ENCODE results near the gene ZNF684.
"Not testable (repeated sequence)": the region's sequence is repeated elsewhere in the genome, so short reads cannot be mapped to it uniquely, and the experiment has no call there.

ZNF684 gene

GRCh38 chr1:40531381-40532061, at the start of gene ZNF684:
Gene ZNF684 (plus strand): TSS chr1:40531637. CDS start chr1:40533167, 1,530 bp downstream.
- DNase-seq, result peak; percentile 94

GRCh38 chr1:40495315-40495903, 36.0 kb upstream of the ZNF684 start:
- no peak for DNase-seq

- peak; percentile 7 for DNase-seq
Observed at GRCh38 chr1:40502651-40503050, 28.8 kb upstream of the ZNF684 start.

GRCh38 chr1:40507973-40508372, 23.5 kb upstream of the ZNF684 start:
- no peak for DNase-seq

GRCh38 chr1:40508375-40509341, 22.8 kb upstream of the ZNF684 start, which contains the start of gene EXO5:
Gene EXO5 (plus strand): TSS chr1:40508767. CDS start chr1:40514545, 5,778 bp downstream.
- peak; percentile 61 for DNase-seq

DNA sequence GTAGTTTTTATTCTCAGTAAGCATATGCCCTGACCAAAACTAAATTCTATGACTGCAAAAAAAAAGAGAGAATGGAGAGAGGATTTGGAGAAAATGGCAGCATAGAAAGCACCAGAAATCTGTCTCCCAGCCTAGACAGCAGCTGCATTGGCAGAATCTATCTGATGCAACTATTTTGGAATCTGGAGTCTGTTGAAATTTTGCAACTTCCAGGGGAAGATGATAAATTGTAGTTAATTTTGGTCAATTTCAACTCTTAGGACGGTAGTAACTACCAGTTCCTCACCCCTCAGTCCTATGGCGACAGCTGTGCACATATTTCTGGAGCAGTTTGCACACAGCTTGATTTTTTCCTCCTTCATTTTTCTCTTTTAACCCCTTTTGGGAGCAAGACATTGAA, 11.9 kb upstream of the ZNF684 start:
- DNase-seq, result peak; percentile 17

- peak; percentile 43 for DNase-seq
Observed at GRCh38 chr1:40530735-40531380, 579 bp upstream of the ZNF684 start.

DNA sequence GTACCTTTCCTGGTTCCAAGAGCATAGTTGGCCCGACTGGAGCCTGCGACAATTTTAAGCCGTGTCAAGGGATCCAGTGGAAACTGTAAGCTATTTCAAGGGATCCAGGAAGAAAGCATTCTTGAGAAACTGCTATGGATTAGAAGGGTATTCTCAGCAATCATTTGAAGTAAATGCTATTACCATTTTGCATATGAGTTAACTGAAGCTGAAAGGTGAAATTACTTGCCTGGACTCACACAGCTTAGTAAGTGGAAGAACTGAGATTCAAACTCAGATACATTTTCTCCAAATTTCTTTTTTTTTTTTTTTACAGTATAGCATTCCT, 589 bp downstream of the ZNF684 start:
- DNase-seq, result no peak

- peak; percentile 50 for DNase-seq
Observed at GRCh38 chr1:40532844-40533424, 1.5 kb downstream of the ZNF684 start.

- no peak for DNase-seq
Observed at GRCh38 chr1:40534589-40534988, 3.2 kb downstream of the ZNF684 start.

GRCh38 chr1:40535732-40536131, 4.3 kb downstream of the ZNF684 start:
- DNase-seq, result no peak

DNA sequence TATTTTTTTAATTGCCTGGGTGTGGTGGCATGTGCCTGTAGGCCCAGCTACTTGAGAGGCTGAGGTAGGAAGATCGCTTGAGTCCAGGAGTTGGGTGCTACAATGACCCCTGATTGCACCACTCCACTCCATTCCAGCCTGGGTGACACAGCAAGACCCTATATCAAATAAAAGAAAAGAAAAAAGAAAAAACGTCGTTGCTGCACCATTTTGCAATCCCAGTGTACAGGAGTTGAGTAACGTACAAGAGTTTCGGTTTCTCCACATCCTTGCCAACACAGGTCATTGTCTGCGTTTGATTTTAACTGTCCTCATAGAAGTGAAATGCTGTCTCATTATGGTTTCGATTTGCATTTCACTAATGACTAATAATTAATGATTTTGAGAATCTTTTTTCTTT, 7.9 kb downstream of the ZNF684 start:
- DNase-seq, result no peak

- no peak for DNase-seq
Observed at GRCh38 chr1:40546957-40547356, 15.5 kb downstream of the ZNF684 start.

- no peak for DNase-seq
Observed at GRCh38 chr1:40553017-40553416, 21.6 kb downstream of the ZNF684 start.

DNA sequence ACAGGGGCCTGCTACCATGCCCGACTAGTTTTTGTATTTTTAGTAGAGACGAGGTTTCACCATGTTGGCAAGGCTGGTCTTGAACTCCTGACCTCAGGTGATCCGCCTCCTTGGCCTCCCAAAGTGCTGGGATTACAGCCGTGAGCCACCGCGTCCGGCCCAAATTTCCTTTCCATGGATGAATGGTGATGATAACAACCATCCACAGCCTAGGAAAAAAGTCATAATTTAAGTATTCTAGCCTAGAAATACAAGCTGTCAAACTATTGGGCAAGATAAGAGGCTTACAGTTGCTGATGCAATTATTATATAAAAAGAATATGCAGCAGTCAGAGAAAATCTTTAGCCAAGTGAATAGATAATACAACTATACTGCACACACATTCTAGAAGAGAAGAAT, 23.4 kb downstream of the ZNF684 start:
- DNase-seq, result not testable (repeated sequence)

DNA sequence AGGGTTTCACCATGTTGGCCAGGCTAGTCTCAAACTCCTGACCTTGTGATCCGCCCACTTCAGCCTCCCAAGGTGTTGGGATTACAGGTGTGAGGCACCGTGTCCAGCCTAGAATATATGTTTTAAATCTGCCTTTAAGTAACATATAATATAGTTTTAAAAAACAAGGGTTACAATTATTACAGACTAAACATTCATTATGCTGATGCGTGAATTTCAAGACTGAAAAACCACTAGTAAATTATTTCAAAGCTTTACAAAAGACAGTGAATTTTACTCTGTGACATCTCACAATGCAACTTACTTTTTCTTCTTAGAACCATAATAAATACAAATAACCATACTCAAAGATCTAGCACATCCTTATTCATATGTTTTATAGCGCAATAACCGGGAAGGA, 24.7 kb downstream of the ZNF684 start:
- no peak for DNase-seq

DNA sequence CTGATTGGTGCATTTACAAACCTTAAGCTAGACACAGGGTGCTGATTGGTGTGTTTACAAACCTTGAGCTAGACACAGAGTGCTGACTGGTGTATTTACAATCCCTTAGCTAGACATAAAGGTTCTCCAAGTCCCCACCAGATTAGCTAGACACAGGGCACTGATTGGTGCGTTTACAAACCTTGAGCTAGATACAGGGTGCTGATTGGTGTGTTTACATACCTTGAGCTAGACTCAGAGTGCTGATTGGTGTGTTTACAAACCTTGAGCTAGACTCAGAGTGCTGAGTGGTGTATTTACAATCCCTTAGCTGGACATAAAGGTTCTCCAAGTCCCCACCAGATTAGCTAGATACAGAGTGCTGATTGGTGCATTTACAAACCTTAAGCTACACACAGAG, 26.8 kb downstream of the ZNF684 start:
- DNase-seq, result not testable (repeated sequence)

DNA sequence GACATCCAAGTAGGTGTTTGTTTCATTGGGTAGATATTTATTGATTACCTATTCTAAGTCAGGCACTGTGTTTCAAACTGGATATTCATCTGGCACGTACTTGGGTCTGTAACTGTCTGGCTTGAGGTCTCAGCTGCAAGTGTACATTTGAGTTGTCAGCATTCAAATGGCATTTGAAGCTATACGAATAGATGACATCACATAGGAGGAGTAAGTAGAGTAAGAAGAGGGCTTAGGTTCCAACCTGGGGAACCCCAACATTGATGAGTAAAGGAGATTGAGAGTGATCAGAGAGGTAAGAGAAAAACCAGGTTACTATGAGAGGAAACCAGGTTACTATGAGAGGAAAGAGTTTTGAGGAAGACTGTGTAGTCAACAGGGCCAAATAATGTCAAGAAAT, 30.7 kb downstream of the ZNF684 start:
- DNase-seq, result no peak

DNA sequence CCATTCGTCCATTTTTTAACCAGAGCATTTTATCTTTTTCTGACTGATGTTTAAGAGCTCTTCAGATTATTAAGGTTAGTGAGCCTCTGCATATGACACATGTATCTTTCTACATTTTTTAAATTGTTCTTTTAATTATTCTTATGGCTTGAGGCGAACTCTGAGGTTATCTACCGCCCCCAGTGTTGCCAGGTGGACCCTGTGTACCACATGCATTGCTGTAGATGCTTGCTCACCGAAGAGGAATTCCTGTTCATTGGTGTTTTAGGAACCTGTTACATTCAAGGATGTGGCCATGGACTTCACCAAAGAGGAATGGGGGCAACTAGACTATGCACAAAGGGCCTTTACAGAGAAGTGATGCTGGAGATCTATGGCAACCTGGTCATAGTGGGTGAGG, 31.8 kb downstream of the ZNF684 start:
- DNase-seq, result no peak

DNA sequence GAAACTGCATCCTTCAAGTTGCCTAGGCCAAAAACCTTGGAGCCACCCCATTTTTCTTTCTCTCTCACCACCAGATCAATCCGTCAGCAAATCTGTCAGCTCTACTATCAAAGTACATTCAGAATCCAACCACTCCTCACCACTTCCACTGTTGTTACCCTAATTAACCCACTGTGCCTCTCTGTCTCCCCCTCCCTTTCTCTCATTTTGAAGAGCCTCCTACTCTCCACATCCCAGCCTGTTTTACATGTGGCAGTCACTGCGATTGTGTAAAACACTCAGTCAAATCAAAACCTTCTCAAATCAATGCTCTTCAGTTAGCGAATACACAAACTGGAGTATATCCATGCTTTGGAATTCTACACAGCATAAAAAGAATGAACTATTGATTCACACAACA, 33.1 kb downstream of the ZNF684 start:
- no peak for DNase-seq

GRCh38 chr1:40564913-40565312, 33.5 kb downstream of the ZNF684 start:
- DNase-seq, result no peak

DNA sequence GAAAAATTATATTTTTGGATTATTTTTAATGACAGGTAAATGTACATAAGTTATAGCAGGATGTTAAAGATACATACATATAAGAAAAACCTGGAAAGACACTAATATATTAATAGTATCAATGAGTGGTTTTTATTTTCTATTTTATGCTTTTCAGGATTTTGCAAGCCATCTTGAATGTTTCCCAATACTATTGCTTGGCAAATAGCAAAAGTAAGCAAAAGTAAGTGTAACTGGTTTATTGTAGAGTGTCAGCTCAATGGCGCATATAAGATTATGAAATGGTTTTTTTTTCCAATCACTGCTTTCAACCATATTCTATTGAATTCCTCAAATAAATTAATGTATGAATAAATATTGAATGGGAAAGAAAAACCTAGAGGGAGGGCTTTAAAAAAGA, 36.4 kb downstream of the ZNF684 start:
- no peak for DNase-seq

DNA sequence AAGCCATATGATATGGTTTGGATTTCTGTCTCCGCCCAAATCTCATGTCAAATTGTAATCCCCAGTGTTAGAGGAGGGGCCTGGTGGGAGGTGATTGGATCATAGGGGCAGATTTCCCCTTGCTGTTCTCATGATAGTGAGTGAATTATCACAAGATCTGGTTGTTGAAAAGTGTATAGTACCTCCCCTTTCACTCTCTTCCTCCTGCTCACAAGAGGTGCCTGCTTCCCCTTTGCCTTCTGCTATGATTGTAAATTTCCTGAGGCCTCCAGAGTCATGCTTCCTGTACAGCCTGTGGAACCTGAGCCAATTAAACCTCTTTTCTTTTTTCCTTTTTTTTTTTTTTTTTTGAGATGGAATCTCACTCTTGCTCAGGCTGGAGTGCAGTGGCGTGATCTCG, 43.4 kb downstream of the ZNF684 start:
- DNase-seq, result peak; percentile 54

Data from GF-D8 (cell line).